GM10266 (cell line): ENCODE data around the gene CDK5RAP2.

Source experiments
- DNase-seq: peaks from one replicate; pipeline ENCODE4 v3.0.0; 2012; ENCODE audit errors: extremely low spot score
- CTCF ChIP-seq: IDR thresholded peaks from 2 replicates; pipeline ENCODE4 v1.5.1; 2012; ENCODE audit warnings: mild to moderate bottlenecking, low read depth; ENCODE audit not compliant: control insufficient read depth, insufficient read depth; ENCODE audit errors: missing control alignments

CDK5RAP2 gene

DNA sequence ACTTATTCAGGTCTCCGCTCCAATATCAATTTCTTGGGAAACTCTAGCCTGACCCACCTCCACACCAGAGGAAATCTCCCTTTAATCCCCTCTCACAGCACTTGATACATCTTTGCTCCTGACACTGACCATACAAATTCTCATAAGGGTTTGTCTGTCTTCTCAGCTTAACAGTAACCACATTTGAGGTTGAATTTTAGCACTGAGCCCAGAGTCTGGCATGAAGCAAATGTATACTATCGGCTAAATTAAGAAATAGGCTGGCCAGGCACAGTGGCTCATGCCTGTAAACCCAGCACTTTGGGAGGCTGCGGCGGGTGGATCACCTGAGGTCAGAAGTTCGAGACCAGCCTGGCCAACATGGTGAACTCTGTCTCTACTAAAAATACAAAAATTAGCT, 9.7 kb downstream of the CDK5RAP2 start:
- no peak for TF ChIP-seq CTCF
- no peak for DNase-seq

DNA sequence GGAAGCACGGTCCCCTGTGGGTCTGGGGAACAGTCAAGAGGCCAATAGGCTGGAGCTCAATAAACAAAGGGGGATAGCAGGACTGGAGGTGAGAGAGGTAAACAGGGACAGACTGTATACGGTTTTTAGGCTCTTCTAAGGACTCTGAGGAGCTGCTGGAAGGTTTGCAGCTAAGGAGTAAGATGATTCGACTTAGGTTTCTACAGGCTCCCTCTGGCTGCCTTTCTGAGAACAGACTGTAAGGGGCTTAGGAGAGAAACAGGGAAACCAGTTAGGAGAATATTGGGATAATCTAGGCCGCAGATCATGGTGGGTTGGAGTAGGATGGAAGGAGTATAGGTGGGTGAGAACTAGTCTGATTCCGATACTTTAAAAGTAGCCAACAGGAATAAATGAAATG, 10.4 kb downstream of the CDK5RAP2 start:
- no peak for TF ChIP-seq CTCF

DNA sequence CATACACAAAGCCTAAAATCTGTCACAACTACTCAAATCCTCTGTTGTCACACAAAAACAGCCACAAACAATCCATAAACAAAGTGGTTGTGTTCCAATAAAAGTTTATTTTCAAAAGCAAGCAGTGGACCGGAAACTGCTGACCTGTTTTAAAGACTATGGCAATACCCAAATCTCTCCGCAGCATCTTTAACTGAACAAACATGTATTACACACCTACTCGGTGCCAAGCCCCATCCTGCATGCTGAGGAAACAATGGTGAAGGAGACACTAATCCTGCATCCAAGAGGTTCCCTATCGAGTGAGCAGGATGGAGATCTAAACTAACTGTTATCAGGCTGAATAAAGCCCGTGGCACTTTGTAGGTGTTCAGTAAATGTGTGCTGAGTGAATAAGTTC, 11.2 kb downstream of the CDK5RAP2 start:
- TF ChIP-seq CTCF = no peak
- no peak for DNase-seq

More for the DNA sequence above, 10.4 kb downstream of the CDK5RAP2 start:
- no peak for DNase-seq

- DNase-seq = no peak
- TF ChIP-seq CTCF = no peak
Measured at GRCh38 chr9:120567874-120568273, 12.1 kb downstream of the CDK5RAP2 start.

DNA sequence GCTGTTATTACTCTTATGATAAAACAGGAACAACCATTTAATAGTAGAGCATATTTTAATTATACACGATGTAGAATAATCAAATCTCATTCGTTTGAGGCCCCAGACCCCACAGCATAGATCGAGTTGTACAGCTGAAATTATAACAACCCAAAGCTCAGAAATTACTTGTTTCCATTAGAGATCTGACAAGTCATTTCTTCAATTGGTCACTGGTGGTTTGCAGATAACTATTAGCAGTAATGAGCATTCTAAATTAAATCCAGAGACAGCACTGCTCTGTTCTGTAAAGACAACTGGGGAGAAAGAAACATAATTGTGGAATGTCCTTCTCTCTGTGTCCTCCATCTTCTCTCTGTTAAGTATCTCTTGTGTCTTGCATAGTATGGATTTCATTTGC, 12.9 kb downstream of the CDK5RAP2 start:
- no peak for TF ChIP-seq CTCF
- DNase-seq = no peak

- DNase-seq = no peak
- no peak for TF ChIP-seq CTCF
Measured at GRCh38 chr9:120564589-120564988, 15.4 kb downstream of the CDK5RAP2 start.

DNA sequence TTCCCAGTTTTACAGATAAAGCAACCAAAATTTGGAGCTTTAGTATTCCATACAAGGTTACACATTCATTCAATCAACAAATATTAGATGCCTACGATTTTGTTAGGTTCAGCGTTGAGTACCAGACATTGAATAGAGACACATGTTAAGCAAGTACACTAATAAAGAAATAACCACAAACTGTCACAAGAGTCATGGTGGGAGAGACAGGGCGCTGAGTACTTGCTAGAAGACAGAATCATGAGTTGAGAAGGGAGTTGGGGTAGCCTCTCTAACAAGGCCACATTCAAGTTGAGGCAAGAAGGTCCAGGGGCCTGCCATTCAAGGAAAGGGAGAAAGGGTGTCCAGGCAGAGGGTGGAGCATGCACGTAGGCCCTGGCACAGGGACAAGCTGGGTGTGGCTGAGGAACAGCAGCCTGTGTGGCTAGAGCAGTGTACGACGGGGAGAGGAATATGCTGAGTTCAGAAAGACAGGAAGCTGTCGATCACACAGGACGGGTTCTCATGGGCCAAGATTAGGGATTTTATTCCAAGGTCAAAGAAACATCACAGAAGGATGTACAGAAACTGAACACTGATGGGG, 17.0 kb downstream of the CDK5RAP2 start:
- no peak for TF ChIP-seq CTCF
- no peak for DNase-seq
